HepG2 (cell line): Measurements from ENCODE around the gene EDAR. TPM values are rescaled to one million over a fixed set of nuclear protein-coding genes. Genes with fewer than 3 reads are reported as not detected.
A peak's percentile ranks its signal among the peaks of the same experiment; 100 is the strongest.

ENCODE experiments used
- ATAC-seq: fragments of 200-7000 bp; cut with Tn5 transposase; 3 replicates; pipeline ENCODE4 v1.9.1; 2020; ENCODE audit warnings: mild to moderate bottlenecking, moderate library complexity
- BruUV-seq: library from RNA; stranded (reverse); fragments of 400-500 nt; replicated peaks from 2 replicates; lab custom pipeline; 2021; lab: Mats Ljungman, UMichigan
- CTCF ChIA-PET: fragments of 300-600 bp; formaldehyde crosslinking; extraction: SDS; loops from one replicate; lab custom pipeline; 2021; ENCODE audit warnings: low total read pairs, inconsistent platforms, low intra/inter-chr PET ratio; lab: Yijun Ruan, JAX
- POLR2A ChIA-PET: fragments of 350-600 bp; sonication (Branson Sonifier 250); formaldehyde crosslinking; loops from one replicate; lab custom pipeline; 2020; ENCODE audit warnings: antibody characterized with exemption, inconsistent platforms; lab: Yijun Ruan, JAX
- DNase-seq: peaks from one replicate; pipeline ENCODE4 v3.0.0-alpha.2; 2015; ENCODE audit warnings: low spot score
- FAIRE-seq: peaks from 3 replicates; lab custom pipeline; 2011; peaks lifted over from hg19 to GRCh38; lab: Jason Lieb, UNC
- H2AFZ ChIP-seq: one replicate; pipeline ENCODE4 v1.6.1; 2011; ENCODE audit warnings: low read length, inconsistent platforms
- H3K27ac ChIP-seq: fragments of 300-600 bp; 3 replicates; pipeline ENCODE4 v1.8.0; 2011; ENCODE audit warnings: mixed run types, mild to moderate bottlenecking, mixed read lengths, low read length, inconsistent platforms; ENCODE audit not compliant: insufficient read depth; ENCODE audit errors: extremely low read length
- H3K27me3 ChIP-seq, 2 experiments: fragments of 200-600 bp in 1 of 2; 2 replicates in 1 of 2; 3 replicates in 1 of 2; pipeline versions ENCODE4 v1.6.0 to v1.8.0; 2011; ENCODE audit warnings: low read length in 2 of 2, mild to moderate bottlenecking in 2 of 2, moderate library complexity in 2 of 2, inconsistent platforms in 1 of 2; ENCODE audit not compliant: insufficient read depth in 2 of 2, control insufficient read depth in 1 of 2
- H3K36me3 ChIP-seq, 2 experiments: fragments of 200-600 bp in 1 of 2; replicated peaks in 1 of 2; 2 replicates in 1 of 2; 3 replicates in 1 of 2; pipeline versions ENCODE4 v1.5.1 to v1.8.0; 2011; ENCODE audit warnings: low read length in 2 of 2, inconsistent platforms in 1 of 2; ENCODE audit not compliant: insufficient read depth in 2 of 2, control insufficient read depth in 1 of 2
- H3K4me1 ChIP-seq: 2 replicates; pipeline ENCODE4 v1.5.1; 2012; ENCODE audit warnings: low read length, inconsistent platforms; ENCODE audit not compliant: insufficient read depth
- H3K4me2 ChIP-seq: 2 replicates; pipeline ENCODE4 v1.6.0; 2011; ENCODE audit warnings: low read depth, low read length, inconsistent platforms
- H3K4me3 ChIP-seq, 3 experiments: fragments of 200-600 bp in 1 of 3; sonication (generic), shearing (Covaris generic) in 1 of 3; replicated peaks in 1 of 3; 2 replicates each; pipeline ENCODE4 v1.5.1; 2011 to 2016; ENCODE audit warnings: low read length in 3 of 3, inconsistent platforms in 2 of 3, low read depth in 2 of 3, mild to moderate bottlenecking in 2 of 3, control low read depth in 1 of 3, mixed read lengths in 1 of 3; ENCODE audit not compliant: insufficient read depth in 1 of 3
- H3K79me2 ChIP-seq: one replicate; pipeline ENCODE4 v1.6.1; 2011; ENCODE audit warnings: low read length, inconsistent platforms; ENCODE audit not compliant: insufficient read depth
- H3K9ac ChIP-seq: 2 replicates; pipeline ENCODE4 v1.6.0; 2011; ENCODE audit warnings: mild to moderate bottlenecking, low read depth, low read length, inconsistent platforms; ENCODE audit not compliant: insufficient read depth
- H3K9me3 ChIP-seq: 2 replicates; pipeline ENCODE4 v1.5.1; 2012; ENCODE audit warnings: mild to moderate bottlenecking, low read length
- H4K20me1 ChIP-seq: 2 replicates; pipeline ENCODE4 v1.6.0; 2011; ENCODE audit warnings: inconsistent platforms, mild to moderate bottlenecking, low read length, moderate library complexity; ENCODE audit not compliant: insufficient read depth
- NFE2L2 ChIP-seq: fragments of 150-350 bp; IDR thresholded peaks from 2 replicates; pipeline ENCODE4 v1.6.1; 2014; ENCODE audit warnings: low read length
- PCBP2 ChIP-seq: fragments of 200-400 bp; formaldehyde crosslinking; optimal IDR thresholded peaks from 2 replicates; pipeline ENCODE3; 2018; ENCODE audit warnings: low read length, low read depth; ENCODE audit not compliant: poor library complexity, severe bottlenecking
- POLR2AphosphoS2 ChIP-seq: IDR thresholded peaks from 2 replicates; pipeline ENCODE4 v1.6.1; 2011; ENCODE audit warnings: low read depth, low read length, improper control_type of control experiment
- SIN3B ChIP-seq: fragments of 150-350 bp; IDR thresholded peaks from 2 replicates; pipeline ENCODE4 v1.6.1; 2014; ENCODE audit warnings: low read length
- SIX1 ChIP-seq: sonication (generic); formaldehyde crosslinking; IDR thresholded peaks from 2 replicates; pipeline ENCODE4 v1.4.0; 2020; ENCODE audit warnings: missing genetic modification reagents, borderline replicate concordance
- ZFP62 ChIP-seq: sonication (generic); formaldehyde crosslinking; IDR thresholded peaks from 2 replicates; pipeline ENCODE4 v1.4.0; 2020; ENCODE audit warnings: missing genetic modification reagents
- ZNF292 ChIP-seq: sonication (generic); formaldehyde crosslinking; IDR thresholded peaks from 2 replicates; pipeline ENCODE4 v1.8.1; 2022; ENCODE audit warnings: mild to moderate bottlenecking, low read depth, missing genetic modification reagents, borderline replicate concordance
- ZNF749 ChIP-seq: sonication (generic); formaldehyde crosslinking; IDR thresholded peaks from 2 replicates; pipeline ENCODE4 v1.8.0; 2022; ENCODE audit warnings: mild to moderate bottlenecking, missing genetic modification reagents, moderate library complexity, borderline replicate concordance
- ZNF883 ChIP-seq: sonication (generic); formaldehyde crosslinking; IDR thresholded peaks from 2 replicates; pipeline ENCODE4 v1.5.1; 2020; ENCODE audit warnings: mild to moderate bottlenecking, missing genetic modification reagents; ENCODE audit errors: not compliant biosample characterization
- WGBS: methylation state at CpG from one replicate; pipeline ENCODE4 v1.1.6; 2017; ENCODE audit warnings: low lambda C conversion rate; 5-methylcytosine and 5-hydroxymethylcytosine counted together
- in situ Hi-C: cut with HindIII; loops from 2 replicates; pipeline ENCODE4 v1.10.0; 2017; ENCODE audit warnings: low pct_unique_long_range_greater_than_20kb; ENCODE audit not compliant: extremely low pct_ligation_motif_present
- intact Hi-C: fragments of 100-400 bp; cut with micrococcal nuclease; formaldehyde crosslinking; loops from one replicate; pipeline ENCODE4 v1.10.0; 2022; ENCODE audit not compliant: unreplicated experiment
- polyA plus RNA-seq, 8 experiments: library from polyadenylated mRNA; depleted of rRNA in 3 of 8; stranded (reverse) in 7 of 8; unstranded in 1 of 8; fragments of >200 nt; fragmentation: Illumina TruSeq in 4 of 8; extraction: Trizol in 4 of 8; gene quantifications; 2 replicates each; pipeline versions ENCODE4 v1.2.1 to v1.2.3, GENCODE V29; 2011 to 2016; ENCODE audit warnings: low read depth in 4 of 8, missing spikeins in 1 of 8, mixed read lengths in 1 of 8; ENCODE audit not compliant: insufficient read depth in 1 of 8
- total RNA-seq, 5 experiments: library from RNA; depleted of rRNA; stranded (reverse); fragments of >200 nt; fragmentation: Illumina TruSeq; extraction: Trizol; gene quantifications; 2 replicates each; pipeline ENCODE4 v1.2.3, GENCODE V29; 2016; ENCODE audit warnings: low read depth in 1 of 5
- TF ChIP-seq, protein P1 (sequence below): sonication (generic); formaldehyde crosslinking; IDR thresholded peaks from 2 replicates; pipeline ENCODE4 v1.4.0; 2020; ENCODE audit warnings: missing genetic modification reagents, low read depth, mild to moderate bottlenecking, borderline replicate concordance

EDAR gene
- total and polyA plus RNA-seq, 2 of the 13 experiments (the other 11 are each of a cell fraction or from before 2014, with no cell fraction given): not detected

DNA sequence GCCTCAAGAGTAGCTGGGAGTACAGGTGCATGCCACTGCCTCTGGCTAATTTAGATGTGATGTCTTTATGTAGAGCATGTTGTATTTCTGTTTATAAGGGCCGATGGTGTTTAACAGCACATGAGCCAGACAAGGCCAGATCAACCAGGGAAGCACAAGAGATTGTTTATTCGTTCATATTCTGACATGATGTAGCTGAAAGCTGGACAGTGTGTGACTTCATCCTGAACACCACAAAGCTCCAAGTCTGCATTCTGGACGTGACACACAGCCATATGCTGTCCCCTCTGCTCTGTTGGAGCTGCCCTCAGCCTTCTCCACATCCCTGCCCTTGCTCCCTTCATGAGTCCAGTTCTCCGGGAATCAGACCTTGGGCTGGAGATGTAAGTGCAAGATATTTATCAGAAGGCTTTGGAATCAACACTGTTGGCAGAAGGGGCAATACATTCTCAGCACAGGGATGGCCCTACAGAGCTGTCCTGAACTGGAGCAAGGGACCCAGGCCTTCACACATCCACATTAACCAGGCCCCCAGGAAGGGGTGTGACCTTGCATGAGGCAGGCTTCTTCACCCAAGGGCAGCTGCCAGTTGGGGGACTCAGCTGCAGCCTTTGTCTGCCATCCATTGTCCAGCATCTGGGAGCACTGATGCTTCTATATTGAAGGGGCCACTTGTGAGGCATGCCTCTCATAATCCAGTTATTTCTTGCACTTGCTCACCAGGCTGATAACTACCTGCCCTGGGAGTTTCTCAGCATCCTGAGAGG, 38.5 kb downstream of the EDAR start:
- no peaks in the 10 kb centered on the region for H3K36me3 ChIP-seq
- FAIRE-seq: no peak
- no peak overlapping the region for H2AFZ ChIP-seq
- TF ChIP-seq SIN3B: no peak
- TF ChIP-seq ZNF749 (CRISPR knock-in tag): no peak
- no peak for TF ChIP-seq ZNF883 (CRISPR knock-in tag)
- TF ChIP-seq, all 625 proteins: peak for 0
- Histone ChIP-seq H3K9me3 (peaks cover 23% of the 10 kb centered on the region), H3K4me2 (no peak overlapping the region), H3K4me1 (no peaks in the 10 kb centered on the region), H3K27ac (no peak overlapping the region), H3K79me2 (no peaks in the 10 kb centered on the region), H4K20me1 (no peaks in the 10 kb centered on the region), H3K9ac (no peak overlapping the region), H3K4me3 (no peak overlapping the region), H3K27me3 (no peaks in the 10 kb centered on the region; a peak in 1 of 5 replicates)
- POLR2A ChIA-PET: no interaction called here
- DNase-seq (no peak), ATAC-seq (no peak)
- intact Hi-C loops (no loop called here), in situ Hi-C loops (no loop called here)
- 11% methylated on average over 4 of the region's 4 CpGs for WGBS
- no TSS peak for BruUV-seq
- CTCF ChIA-PET: no interaction called here

DNA sequence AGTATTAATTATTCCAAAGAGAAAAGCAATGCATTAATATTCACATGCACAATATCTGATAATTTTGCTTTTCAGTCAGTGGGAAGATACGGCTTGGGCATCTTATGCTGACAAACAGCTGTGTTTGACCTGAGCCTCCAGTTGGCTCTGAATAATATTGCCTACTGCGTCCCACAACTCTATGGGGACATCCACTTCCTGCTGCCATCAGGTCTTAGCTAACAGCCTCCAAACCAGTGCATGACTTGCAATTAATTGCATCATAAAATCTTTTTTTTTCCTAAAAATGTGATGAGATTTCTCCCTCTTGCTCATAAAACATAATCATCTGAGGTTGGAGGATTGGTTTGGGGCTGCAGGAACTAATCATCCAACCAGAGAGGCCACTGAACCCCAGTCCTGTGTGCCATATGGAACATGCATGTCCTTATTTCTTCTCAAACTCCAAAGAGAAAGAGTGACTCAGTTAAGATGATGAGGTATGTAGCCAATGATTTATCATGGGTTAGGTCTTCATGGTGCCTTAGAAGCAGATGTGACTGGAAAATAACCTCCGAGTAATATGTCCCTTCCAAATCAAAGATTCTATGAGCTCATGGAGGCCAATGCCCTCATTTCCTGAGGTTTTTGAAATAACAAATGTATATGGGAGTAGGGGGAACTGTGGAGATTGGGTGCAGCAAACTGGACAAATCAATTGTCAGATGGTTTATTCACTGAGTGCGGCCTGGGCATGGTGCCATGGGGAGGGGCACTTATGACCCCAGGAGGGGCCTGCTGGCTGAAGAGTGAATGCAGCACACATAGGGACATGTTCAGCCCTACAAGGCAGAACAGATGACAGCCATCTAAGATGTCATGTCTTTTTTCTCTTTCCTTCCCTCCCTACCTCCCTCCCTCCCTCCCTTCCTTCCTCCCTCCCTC, 39.4 kb downstream of the EDAR start:
- H3K4me1 ChIP-seq: peaks cover 6% of the 10 kb centered on the region
- intact Hi-C loops (no loop called here), in situ Hi-C loops (no loop called here)
- no peak overlapping the region for H3K4me2 ChIP-seq
- peaks cover 23% of the 10 kb centered on the region for H3K9me3 ChIP-seq
- no peak overlapping the region for H3K27ac ChIP-seq
- DNase-seq (no peak), FAIRE-seq (no peak)
- H3K36me3 ChIP-seq: no peaks in the 10 kb centered on the region
- H3K79me2 ChIP-seq: no peaks in the 10 kb centered on the region
- no peaks in the 10 kb centered on the region for H4K20me1 ChIP-seq
- no peak overlapping the region for H3K9ac ChIP-seq
- no peak overlapping the region for H3K4me3 ChIP-seq
- TF ChIP-seq ZNF292 (CRISPR knock-in tag): no peak
- no peak for TF ChIP-seq SIX1
- TF ChIP-seq ZFP62 (CRISPR knock-in tag): no peak
- TF ChIP-seq, protein P1, sequence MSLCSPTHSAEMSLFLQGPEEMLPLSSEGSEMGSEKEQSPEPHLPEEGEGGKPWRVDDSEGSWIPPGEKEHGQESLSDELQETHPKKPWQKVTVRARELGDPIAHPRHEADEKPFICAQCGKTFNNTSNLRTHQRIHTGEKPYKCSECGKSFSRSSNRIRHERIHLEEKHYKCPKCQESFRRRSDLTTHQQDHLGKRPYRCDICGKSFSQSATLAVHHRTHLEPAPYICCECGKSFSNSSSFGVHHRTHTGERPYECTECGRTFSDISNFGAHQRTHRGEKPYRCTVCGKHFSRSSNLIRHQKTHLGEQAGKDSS (CRISPR knock-in tag): no peak
- TF ChIP-seq NFE2L2: peak; percentile 43; the same call in 1 of the 2 replicates
- no peak for TF ChIP-seq POLR2AphosphoS2
- TF ChIP-seq PCBP2: peak; percentile 80
- TF ChIP-seq, all 625 proteins: peak for 2
- ATAC-seq: no peak
- CTCF ChIA-PET: no interaction called here
- H3K27me3 ChIP-seq: no peaks in the 10 kb centered on the region; a peak in 1 of 5 replicates
- POLR2A ChIA-PET: no interaction called here
- no TSS peak for BruUV-seq
- WGBS: 29% methylated on average over 4 of the region's 4 CpGs
- no peak overlapping the region for H2AFZ ChIP-seq
